ENCODE measurements around the gene EFCAB6. TPM values are rescaled to one million over a fixed set of nuclear protein-coding genes. Genes with fewer than 3 reads are reported as not detected.

EFCAB6 gene
- total RNA-seq, 2 experiments from 2014 or later, result 0.15 to 0.21 TPM

Other genes with a start within 250 kb of the EFCAB6 start
- gene SULT4A1, start 50.2 kb upstream of the EFCAB6 start, total RNA-seq, result not detected
- gene PNPLA5, start 79.7 kb upstream of the EFCAB6 start, total RNA-seq, result not detected
- gene PNPLA3, start 111.5 kb upstream of the EFCAB6 start, total RNA-seq, result under 1 TPM; 0.29 to 0.77 TPM
- gene SAMM50, start 143.1 kb upstream of the EFCAB6 start, total RNA-seq, result 10 to 100 TPM; 35.9 to 37.8 TPM
- 10 to 100 TPM; 37.2 to 37.6 TPM for gene PARVB, start 212.0 kb upstream of the EFCAB6 start, total RNA-seq